Endothelial cell of hepatic sinusoid (primary cell): Measurements from ENCODE around the gene KCTD19.

Experiments used
- in situ Hi-C: cut with HindIII; loops from 2 replicates; pipeline ENCODE4 v1.10.0; 2017; ENCODE audit warnings: low sequenced_read_pairs

The KCTD19 gene

DNA sequence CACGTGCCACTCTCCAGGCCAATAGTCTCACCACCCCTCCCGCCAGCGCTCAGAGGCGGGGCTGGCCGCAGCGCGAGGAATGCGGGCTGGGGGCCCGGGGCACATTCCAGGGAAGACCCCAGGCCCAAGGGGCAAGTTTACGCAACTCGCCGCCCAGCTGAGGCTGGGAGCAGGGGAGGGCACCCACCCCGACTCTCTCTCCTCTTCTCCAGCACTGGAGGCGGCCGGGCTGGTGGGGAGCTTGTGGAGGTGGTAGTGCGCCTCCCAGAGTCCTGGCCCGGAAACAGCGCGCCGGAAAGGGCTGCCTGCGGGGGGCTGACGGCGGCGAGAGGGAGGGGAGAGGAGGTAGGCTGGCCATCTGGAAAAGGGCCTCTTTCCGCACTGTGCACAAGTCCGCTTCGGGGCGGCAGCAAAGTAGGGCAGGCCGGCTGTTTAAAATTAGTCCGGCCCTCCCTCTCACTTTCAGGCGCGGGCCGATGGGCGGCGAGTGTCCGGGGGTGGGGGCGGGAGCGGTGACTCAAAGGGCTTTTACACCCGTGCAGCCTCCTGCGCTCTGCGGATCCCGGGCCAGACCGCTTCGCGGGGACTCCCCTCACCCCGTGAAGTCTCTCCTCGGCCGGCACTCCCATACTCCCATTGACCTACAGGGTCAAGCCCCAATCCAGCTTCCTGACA lies 80.3 kb downstream of the KCTD19 start:
- in situ Hi-C loops, result no loop called here

- in situ Hi-C loops, result no loop called here
Observed at GRCh38 chr16:67245674-67246080, 80.9 kb downstream of the KCTD19 start.

DNA sequence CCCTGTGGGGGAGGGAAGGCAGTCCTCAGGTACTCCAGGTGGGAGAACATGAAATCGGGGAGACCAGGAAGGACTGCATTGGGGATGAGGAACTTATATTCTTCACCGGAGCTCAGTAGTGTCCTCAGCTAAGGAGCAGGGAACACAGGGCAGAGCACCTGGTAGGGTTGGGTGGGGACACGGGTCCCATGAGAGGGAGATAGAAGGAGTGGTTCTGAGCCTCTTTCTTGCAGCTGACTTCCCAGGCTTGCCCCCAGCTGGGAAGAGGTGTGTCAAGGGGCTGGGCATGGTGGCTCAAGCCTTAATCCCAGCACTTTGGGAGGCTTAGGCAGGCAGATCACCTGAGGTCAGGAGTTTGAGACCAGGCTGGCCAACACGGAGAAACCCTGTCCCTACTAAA lies 81.4 kb downstream of the KCTD19 start:
- in situ Hi-C loops, result no loop called here

DNA sequence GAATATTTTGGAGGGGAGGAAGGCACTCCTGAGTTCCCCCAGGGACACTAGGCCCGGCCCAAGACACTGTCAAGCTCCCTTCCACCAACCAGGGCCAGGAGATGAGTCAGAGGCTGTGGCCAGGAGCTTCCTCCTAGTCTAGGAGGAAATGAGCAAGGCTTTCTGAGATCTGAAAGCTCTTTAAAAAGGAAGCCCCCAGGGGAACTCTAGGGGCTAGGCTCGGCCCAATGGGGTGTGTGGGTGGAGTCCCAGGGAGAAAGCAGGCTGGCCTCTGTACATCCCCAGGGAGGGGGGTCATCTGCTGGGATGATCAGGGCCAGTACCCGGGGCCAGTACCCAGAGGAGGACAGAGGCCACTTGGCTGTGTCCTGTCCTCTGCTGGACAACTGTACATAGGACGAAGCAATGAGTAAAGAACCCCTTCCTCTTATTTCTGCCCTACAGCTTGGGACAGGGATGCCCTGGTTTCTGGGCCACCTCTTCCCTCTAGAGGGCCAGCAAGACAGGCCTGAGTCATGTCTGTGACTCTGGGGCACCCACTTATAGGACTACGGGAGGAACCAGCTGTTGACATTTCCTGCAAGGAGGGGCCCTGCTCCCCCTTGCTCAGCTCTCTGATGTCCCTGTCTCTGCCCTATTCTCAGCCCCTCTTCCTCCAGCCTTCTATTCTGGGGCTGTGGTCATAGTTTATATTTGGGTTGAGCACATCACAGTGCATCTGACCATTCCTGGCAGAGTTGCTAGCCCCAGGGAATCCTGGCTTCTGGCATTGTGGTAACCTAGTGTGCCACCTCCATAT lies 82.0 kb downstream of the KCTD19 start:
- in situ Hi-C loops, result no loop called here

GRCh38 chr16:67243481-67243880 lies 83.1 kb downstream of the KCTD19 start:
- in situ Hi-C loops, result no loop called here

GRCh38 chr16:67242138-67242730 lies 84.3 kb downstream of the KCTD19 start:
- in situ Hi-C loops, result no loop called here

DNA sequence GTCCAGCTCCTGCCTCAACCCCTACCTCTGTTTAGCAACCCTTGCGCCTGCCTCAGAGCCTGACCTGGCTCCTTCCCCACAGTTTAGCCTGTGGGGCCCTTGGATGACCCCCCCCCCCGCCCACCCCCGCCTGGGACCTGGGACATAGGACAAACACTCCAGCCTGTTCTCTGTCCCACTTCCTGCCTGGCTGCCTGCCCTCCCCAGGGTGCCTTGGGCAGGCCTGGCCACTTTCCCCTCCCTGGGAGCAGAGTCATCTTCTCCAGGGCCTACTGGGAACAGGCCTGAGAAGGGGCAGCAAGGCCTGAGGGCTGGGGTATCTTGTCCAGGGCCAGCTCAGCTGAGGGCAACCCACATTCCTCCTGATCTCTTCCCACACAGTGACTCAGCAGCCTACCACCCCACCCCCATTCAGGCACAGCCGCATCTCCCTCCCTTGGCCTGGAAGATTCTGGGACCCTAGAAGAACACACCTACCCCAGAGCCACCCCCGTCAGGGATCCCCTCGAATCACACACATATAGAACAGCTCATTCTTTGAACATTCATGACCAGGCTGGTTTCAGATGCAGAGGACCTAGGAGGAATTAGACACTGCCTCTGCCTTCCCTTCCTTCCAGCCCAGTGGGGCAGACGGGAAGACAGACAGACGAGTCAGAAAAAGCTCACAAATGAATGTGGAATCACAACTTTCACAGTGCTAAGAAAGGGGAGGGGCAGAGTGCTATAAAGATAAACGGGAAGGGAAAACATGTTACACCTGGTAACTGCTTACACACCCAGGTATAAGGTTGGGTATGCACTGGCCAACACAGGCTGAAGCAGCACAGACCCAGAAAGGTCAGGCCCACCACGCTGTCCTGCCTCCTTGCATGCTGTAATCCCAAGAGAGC lies 85.3 kb downstream of the KCTD19 start:
- in situ Hi-C loops, result no loop called here

DNA sequence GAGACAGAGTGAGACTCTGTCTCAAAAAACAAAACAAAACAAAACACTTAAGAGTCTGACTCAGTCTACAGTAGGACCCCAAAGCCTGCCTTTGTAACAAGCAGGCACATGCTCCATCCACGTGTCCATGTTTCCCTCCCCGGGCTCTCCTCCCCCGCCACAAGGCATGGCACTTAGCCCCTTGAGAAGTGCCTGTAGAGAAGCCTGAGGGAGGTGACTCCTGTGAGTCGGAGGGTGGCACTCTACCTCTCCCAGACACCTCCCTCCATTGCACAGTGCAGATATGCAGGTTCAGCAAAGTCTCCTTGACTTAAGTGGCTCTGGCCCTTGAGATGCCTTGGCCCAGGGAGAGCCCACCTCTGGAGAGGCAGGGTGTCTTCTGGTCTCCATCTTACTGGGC lies 86.0 kb downstream of the KCTD19 start:
- in situ Hi-C loops, result no loop called here
